ENCODE data around the gene SEC61G.

SEC61G gene

GRCh38 chr7:54738737-54739136 lies 20.3 kb downstream of the SEC61G start:
- Histone ChIP-seq H3K27ac (replicated peaks) (no peak overlapping the region), H3K27me3 (ENCODE audit: insufficient read depth, poor library complexity, severe bottlenecking) (no peaks in the 10 kb centered on the region), H3K4me3 (replicated peaks; ENCODE audit: insufficient read depth, low read length) (no peak overlapping the region)
- no peak for DNase-seq (ENCODE audit: low read depth in 1 of 2, low spot score in 1 of 2)
- no peak for TF ChIP-seq POLR2AphosphoS5 (IDR thresholded peaks at IDR 0.05; ENCODE audit: low read depth)
- no peak for TF ChIP-seq GABPA (IDR thresholded peaks at IDR 0.05; ENCODE audit: low read depth)
- TF ChIP-seq CTCF (IDR thresholded peaks at IDR 0.05; ENCODE audit: insufficient read depth, low read length) = no peak
- TF ChIP-seq SPI1 (IDR thresholded peaks at IDR 0.05; ENCODE audit: borderline replicate concordance, low read depth) = no peak
- TF ChIP-seq REST (IDR thresholded peaks at IDR 0.05; ENCODE audit: insufficient replicate concordance, low read depth) = no peak

DNA sequence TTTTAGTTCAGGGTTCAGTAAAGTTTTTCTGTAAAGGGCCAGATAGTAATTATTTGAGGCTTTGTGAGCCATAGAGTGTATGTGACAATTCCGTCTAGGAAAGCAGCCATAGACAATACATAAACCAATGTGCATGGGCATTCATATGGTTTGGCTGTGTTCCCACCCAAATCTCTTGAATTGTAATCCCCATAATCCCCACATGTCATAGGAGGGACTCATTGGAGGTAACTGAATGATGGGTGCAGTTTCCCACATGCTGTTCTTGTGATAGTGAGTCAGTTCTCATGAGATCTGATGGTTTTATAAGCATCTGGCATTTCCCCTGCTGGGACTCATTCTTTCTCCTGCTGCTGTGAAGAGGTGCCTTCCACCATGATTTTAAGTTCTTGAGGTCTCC lies 29.9 kb downstream of the SEC61G start:
- Histone ChIP-seq H3K4me3 (replicated peaks; ENCODE audit: insufficient read depth, low read length) (no peak overlapping the region), H3K27ac (replicated peaks) (no peak overlapping the region), H3K27me3 (ENCODE audit: insufficient read depth, poor library complexity, severe bottlenecking) (no peaks in the 10 kb centered on the region)
- TF ChIP-seq REST (IDR thresholded peaks at IDR 0.05; ENCODE audit: insufficient replicate concordance, low read depth) = no peak
- TF ChIP-seq SPI1 (IDR thresholded peaks at IDR 0.05; ENCODE audit: borderline replicate concordance, low read depth) = no peak
- TF ChIP-seq CTCF (IDR thresholded peaks at IDR 0.05; ENCODE audit: insufficient read depth, low read length) = no peak
- TF ChIP-seq POLR2AphosphoS5 (IDR thresholded peaks at IDR 0.05; ENCODE audit: low read depth) = no peak
- TF ChIP-seq GABPA (IDR thresholded peaks at IDR 0.05; ENCODE audit: low read depth) = no peak
- DNase-seq (ENCODE audit: low read depth in 1 of 2, low spot score in 1 of 2) = no peak

DNA sequence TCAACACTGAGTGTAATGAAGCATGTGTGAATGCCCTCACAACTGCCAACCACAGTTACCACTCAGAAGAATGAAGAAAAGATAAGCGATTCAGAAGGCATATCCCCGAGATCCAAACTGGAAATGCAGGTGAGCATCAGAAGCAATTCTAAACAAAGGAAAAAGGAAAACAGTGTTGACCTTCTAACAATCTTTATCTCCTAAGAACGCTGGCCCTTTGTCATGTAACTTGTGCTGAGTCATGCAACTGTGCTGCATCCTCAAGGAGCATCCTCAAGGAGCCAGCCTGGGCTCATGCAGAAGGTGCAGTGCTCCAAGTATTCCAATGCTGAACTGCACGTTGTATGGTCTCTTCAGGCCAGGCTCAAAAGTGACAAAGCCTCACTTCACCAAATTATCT lies 30.6 kb downstream of the SEC61G start:
- no peak overlapping the region for H3K4me3 ChIP-seq (replicated peaks; ENCODE audit: insufficient read depth, low read length)
- H3K27me3 ChIP-seq (ENCODE audit: insufficient read depth, poor library complexity, severe bottlenecking) = no peaks in the 10 kb centered on the region
- H3K27ac ChIP-seq (replicated peaks) = no peak overlapping the region
- TF ChIP-seq REST (IDR thresholded peaks at IDR 0.05; ENCODE audit: insufficient replicate concordance, low read depth) (no peak), POLR2AphosphoS5 (IDR thresholded peaks at IDR 0.05; ENCODE audit: low read depth) (no peak), CTCF (IDR thresholded peaks at IDR 0.05; ENCODE audit: insufficient read depth, low read length) (no peak), GABPA (IDR thresholded peaks at IDR 0.05; ENCODE audit: low read depth) (no peak), SPI1 (IDR thresholded peaks at IDR 0.05; ENCODE audit: borderline replicate concordance, low read depth) (no peak)
- DNase-seq (ENCODE audit: low read depth in 1 of 2, low spot score in 1 of 2) = no peak

Measured in HL-60 (cell line).